COLO829 (cell line): ENCODE results near the gene ODC1.
A peak's percentile ranks its signal among the peaks of the same experiment; 100 is the strongest.

Experiments
- DNase-seq: peaks from one replicate; pipeline ENCODE4 v3.0.0; 2012; ENCODE audit warnings: low spot score

Gene ODC1

DNA sequence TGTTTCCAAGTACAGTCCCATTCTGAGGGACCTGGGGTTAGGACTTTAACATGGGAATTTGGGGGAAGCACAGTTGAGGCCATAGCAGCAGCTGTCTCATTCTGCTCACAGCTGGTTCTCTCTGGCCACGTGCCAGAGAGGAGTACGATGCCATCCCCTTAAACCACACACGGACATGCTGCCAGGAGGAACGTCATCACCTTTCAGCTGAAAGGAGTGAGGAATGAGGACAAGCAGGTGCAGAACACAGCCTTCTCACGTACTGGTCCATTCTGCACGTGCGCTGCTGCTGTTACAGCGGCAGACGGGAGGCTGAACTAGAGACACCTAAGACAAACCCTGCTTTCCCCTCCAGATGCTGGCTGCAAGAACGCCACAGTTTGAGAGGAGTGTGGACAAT is 33.5 kb downstream of the ODC1 start:
- no peak for DNase-seq

DNA sequence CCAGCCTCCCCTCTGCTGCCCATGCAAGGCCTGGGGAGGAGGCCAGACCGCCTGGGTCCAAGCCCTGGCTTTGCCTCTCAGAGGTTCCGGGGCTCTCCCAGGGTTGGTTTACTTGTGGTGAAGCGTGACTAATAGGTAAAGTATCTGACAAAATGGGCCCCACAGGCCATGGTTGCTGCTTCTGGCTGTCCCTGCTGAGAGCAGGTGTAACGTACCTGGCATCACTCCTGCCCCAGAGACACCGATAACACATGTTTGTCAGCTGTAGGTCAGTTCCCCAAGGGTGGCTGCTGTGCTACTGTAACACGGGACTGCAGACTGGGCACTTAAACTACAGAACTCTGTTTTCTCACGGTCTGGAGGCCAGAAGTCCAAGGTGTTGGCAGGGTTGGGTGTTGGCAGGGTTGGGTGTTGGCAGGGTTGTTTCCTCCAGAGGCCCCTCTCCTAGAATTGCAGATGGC is 34.1 kb downstream of the ODC1 start:
- no peak for DNase-seq

DNA sequence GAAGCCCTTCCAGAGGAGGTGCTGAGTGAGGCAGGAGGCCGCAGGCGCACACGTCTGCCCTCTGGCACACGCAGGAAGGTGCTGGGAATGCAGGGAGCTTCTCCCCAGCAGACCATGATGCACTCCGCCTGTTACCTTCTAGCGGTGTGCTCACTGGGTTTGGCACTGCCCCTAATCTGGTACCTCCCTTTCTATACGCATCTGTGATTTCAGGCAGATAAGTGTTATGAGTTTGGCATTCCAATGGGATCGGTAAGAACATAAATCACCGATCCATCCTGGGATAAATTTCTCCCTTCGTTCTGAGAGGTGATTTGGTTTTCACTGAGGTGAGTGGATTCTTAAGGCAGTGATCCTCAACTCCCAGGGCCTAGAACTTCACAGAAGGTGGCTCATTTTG is 34.6 kb downstream of the ODC1 start:
- DNase-seq = no peak

DNA sequence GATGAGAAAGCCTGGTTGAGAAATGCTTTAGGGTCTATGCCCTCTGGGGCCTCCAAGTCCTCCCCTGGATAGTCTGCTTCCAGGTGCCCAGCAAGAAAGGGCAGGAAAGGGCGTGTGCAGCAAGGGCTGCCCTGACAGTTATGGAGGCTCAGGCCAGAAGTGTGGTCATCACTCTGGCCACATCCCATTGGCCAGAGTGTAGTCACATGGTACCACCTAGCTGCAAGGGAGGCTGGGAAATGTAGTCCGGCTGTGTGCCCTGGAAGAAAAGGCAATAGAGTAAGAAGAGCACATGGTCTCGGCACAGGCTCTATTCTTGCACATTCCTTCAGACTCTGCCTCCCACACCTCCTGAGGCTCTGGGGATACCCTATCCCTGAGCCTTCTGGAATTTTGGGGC is 35.7 kb downstream of the ODC1 start:
- DNase-seq = peak; percentile 37

DNA sequence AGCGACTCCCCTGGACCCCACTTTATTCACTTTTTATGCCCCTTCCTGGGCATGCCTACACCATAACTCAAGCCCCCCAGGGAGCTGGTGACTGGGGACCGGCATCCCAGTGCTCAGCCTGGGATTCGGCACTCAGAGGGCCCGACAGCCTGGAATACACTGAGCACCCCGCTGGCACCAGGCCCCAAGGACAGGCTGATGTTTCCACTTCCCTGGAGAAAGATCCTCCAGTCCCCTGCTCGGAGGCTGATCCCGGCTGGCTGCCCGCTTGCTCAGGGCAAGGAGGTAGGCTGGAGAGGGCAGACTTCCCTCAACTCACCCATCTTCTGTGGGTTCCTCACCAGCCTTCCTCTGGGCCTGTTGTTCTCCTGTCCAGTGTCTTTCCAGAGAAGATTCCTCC is 36.6 kb downstream of the ODC1 start:
- DNase-seq = no peak

DNA sequence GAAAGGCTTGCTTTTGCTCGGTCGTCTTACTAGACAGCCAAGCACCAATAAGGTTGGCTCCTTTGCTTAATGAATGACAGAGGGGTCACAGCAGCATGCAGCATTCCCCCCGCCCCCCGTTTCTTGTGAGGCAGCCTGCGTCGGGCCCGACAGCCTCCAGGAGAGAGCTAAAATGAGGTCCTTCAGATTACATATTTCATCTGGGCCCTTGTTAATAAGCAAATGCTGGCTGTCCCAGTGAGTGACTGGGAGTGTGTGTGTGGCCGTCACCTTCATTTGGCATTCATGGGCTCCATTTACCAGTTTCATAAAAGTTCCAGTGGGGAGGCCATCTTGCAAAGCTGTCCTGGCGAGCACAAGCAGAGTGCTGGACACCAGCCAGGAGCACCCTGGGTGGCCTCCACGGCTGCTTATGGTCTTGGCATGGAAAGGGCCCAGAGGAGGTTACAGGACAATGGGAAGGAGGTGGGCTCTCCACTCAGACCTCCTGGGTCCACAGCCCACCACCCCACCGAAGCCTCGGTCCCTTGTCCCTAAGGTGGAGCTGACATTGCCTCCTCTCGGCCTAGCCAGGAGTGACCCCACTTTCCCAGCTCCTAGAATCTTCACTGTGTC is 37.2 kb downstream of the ODC1 start:
- no peak for DNase-seq

DNA sequence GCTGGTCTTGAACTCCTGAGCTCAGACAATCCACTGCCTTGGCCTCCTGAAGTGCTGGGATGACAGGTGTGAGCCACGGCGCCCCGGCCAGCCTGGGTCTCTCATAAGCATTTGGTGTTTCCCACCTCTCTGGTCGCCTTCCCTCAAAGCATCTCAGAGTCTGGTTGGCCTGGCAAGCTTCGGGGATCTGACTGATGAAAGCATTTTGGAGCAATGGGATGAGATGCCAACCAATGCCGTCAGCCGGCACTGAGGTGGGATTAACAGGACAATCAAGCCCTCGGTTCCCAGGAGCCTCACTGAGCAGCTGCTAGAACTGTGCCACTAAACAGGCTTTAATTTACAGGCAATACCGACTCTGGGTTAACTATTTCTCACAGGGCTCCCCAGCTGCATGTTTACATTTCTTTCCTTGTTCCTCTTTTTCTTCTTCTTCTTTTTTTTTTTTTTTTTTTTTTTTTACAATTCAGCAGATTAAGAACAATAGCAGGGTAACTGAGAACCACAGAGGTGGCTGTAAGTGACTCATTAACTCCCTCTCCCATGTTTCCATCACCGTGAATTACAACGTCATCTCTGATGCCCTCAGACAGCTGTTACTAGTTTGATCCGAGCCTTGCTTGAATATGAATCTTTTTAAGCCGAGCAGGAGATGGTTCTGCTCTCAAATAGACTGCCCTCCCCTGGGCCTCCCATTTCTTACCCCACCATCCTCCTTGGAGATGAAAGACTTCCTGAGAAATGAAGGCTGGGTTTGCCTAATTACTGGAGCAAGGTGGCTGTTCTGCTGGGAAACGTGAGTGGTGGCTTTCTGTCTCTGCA is 37.9 kb downstream of the ODC1 start:
- DNase-seq = no peak

DNA sequence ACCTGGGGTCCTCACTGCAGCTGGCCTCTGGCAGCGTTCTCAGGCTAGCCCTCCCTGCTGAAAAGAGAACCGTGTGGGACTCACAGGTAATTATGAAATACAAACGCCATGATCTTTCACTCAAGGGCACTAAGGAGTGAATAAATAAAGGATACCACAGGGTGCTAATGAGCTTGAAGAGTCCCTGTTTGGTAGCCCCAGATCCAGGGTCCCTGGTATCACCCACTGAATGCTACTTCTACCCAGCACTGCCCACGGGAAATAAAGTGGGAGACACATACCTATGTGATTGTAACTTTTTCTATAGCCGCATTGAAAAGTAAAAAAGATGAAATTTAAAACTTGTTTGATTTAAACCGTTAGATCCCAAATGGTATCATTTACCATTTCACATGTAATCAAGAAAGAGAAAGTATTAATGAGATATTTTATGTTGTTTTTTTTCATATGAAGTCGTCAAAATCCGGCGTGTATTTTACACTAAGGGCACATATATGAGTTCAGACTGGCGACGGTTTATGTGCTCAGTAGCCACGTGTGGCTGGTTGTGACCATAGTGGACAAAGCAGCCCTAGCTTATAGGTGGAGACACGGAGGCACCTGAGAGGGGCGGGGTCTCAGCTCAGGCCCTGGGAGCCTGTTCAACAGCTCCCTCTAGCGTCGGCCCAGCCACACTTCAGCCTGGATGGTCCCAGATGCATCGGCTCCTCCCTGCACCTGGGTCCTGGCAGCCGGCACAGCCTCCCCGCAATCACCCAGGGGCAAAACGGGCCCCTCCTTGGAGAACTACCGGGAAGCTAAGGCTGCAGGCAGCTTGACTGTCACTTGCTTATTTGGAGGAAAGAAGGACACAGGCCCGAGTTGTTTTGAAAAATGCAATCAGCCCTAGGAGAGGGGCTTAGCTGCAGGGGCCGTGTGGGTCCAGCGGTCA is 39.2 kb downstream of the ODC1 start:
- DNase-seq = peak; percentile 64

DNA sequence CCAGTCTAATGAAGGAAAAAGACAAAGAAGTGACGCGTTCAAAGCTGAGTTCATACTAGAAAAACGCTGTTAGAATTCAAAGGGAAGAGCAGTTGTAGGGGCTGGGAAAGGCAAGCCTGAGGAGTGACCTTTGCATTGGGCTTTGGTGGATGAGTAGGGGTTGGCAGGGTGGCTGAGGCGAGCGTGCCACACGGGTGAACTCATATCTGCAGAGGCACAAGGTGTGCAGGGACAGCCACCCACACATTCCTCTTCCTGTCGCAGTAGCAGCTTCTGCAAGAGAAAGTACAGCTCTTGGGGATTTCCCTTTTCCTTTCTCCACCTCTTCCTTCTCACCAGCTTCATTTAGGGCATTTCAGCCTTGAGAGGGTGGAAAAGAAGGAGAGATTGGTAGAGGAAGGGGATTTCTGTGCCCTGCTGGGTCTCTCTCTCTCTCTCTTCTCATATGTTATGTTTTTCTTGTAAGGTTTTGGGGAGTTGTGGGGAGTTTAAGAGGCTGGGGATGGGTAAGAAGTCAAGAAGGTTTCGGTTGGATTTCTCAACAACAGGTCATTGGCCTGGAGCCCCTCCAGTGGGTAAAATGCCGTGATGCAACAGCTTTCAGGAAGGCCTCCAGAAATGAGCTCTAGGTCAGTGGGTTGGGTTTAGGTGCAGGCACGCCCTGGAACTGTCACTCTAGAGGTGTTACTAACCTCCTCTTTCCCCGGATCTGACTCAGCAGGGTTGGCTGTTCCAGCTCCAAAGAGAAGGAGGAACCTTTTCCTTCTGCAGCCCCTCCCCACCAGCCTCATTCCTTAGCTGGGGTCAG is 40.1 kb downstream of the ODC1 start:
- DNase-seq = no peak

DNA sequence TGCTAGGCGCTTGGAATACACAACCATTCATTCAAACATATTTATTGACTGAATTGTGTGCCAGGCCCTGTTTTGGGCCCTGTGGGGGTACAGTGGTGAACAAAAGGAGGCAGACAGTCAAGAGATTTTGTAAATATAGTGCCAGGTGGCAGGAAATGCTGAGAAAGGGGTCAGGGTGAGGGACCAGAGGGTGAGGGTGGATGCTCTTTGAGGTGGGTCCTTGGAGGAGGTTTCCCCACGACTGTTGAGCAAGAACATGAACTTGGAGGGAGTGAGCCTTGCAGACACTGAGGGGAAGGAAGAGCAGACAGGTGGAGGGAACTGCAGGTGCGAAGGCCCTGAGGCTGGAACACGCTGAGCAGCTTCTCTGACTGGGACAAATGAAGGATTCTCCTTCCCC is 40.7 kb downstream of the ODC1 start:
- DNase-seq = no peak

DNA sequence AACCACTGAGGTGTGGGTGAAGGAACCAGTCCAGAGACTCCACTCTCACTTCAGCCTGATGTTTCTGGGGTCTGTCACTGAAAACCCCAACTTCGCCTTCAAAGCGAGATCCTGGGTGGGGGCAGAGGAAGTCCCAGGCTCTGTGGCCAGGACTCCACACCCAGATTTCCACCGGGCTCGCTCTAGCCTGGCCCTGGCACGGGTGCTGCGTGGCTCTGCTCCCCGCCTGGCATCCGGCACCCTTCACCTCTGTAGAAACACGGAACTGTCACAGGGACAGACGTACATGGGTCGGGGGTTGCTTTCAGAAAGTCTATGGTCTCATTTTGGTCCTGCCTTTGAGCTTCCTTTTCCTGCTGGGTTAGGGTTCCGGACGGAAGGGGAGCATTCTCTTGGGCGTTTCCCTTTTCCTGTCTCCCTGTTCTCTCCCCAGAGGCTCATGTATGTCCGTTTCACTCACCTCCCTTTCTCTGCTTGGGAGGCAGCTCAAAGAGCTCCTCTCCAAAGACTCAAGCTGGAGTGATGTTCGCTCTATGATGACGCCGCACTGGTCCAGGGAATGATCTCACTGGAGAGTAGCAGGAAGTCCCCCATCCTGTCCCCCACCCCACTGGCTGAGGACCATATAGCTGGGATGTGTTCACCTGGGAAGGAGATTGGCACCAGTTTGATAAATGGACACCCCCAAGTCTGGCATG is 41.5 kb downstream of the ODC1 start:
- DNase-seq = no peak

DNA sequence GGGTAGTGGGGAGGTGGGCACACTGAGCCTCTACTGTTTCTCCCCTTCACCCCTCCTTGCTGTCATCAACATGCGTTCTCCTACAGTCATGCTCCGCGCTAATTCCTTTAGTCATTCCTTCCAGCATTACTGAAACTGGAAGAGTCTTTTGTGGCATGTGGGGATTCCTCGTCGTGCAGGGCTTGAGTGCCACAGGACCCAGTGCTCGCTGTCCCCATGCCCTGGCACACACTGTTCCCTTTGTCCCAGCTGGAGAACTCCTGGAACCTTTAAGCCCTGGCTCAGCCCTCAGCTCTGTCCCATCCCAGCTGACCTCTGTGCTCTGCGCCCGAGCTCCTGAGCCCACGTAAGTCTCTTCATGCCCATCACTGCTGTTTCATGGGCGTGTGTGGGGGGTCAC is 42.1 kb downstream of the ODC1 start:
- DNase-seq = no peak

DNA sequence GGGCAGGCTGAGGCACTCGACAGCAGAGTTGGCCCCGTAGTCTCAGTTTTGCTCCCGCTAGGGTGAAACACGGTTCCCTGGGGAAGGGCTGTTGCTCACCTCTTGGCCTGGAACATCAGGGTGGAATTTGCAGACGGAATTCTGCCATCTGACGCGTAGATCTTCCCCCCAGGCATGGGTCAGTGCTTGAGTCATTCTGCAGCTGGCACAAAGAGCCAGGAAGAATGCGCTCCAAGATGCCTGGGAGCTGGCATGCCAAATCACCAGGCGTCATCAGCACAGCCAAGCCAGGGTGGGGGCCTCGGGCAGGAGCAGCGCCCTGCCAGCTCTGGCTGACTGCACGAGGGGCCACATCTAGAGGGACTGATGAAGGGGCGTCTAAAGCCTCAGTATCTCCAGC is 42.7 kb downstream of the ODC1 start:
- DNase-seq = peak; percentile 88

DNA sequence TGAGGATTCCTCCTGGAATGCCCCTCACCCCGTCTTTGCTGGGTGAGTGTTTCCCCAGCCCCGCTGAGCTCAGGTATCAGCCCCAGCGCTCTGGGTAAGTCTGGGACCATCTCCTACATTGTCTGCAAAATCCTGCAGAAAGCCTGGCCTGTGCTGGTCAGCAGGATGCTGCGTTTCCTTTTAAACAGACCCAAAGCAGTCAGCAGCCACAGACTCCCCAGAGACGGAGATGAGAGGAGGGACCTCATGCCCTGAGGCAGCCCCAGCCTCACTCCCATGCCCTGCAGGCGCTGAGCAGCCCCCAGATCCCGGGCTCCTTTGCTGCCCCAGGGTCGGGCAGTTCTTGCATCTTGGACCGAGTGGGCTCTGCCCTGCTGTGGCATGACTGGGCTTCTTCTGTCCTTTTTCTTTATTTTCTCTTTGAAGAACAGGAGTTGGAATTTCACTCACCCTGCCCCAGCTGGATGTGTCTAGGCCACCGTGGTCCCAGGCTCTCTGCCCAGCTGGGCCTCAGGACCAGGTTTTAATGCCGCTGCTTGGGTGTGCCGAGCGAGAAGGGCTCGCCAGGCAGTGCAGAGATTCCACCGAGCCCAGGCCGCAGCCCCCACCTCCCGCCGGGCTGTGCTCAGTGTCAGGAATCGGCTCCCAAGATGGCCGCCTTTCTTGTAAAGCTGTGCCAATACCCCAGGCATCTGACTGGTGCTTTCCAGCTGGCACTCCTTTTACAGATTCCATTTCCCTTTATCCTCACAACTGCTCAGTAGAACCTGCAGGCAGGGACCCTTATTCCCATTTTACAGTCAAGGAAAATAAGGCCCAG is 43.6 kb downstream of the ODC1 start:
- no peak for DNase-seq

DNA sequence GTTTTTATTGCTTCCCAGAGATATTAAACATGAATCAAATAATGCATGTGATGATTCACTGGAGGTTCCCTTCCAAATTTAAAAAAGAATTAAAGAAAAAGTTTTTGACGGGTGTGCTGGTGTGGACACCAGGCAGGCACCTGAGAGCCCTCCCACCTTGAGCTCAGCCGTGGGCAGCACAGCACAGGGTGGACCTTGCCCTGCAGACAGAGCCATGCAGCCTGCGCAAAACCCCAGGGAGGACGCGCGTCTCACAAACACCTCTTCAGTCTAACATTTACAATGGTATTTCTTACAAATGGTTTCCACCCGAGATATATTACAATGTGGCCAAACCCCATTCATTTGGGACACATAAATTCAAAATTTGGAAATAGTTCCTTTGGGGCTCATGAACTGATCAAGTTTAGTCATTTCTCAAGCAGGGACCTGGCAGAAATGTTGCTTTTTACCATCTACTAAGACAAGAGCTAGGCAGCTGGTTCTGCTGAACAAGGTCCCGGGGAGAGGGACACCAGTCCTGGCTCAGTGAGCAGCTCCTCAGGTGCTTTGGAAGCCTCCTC is 45.4 kb downstream of the ODC1 start:
- DNase-seq = no peak

DNA sequence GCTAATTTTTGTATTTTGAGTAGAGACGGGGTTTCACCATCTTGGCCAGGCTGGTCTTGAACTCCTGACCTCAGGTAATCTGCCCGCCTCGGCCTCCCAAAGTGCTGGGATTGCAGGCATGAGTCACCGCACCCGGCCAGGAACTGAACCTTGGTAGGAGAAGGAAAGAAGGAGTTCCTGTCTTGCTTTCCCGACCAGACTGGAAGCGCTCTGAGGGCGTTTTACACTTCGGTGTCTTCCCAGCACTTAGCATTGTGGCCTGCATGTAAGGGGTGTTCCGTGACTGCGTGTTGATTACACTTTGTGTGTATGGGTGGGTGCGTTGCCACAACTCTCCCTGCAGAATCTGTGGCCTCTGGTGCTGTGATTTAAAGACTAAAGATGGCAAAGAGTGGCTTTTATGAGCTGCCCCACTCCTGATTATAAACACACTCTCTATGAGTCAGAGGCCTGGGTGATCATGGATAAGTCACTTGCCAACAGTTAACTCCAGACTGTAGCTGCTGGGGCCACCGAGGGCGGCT is 46.0 kb downstream of the ODC1 start:
- no peak for DNase-seq

DNA sequence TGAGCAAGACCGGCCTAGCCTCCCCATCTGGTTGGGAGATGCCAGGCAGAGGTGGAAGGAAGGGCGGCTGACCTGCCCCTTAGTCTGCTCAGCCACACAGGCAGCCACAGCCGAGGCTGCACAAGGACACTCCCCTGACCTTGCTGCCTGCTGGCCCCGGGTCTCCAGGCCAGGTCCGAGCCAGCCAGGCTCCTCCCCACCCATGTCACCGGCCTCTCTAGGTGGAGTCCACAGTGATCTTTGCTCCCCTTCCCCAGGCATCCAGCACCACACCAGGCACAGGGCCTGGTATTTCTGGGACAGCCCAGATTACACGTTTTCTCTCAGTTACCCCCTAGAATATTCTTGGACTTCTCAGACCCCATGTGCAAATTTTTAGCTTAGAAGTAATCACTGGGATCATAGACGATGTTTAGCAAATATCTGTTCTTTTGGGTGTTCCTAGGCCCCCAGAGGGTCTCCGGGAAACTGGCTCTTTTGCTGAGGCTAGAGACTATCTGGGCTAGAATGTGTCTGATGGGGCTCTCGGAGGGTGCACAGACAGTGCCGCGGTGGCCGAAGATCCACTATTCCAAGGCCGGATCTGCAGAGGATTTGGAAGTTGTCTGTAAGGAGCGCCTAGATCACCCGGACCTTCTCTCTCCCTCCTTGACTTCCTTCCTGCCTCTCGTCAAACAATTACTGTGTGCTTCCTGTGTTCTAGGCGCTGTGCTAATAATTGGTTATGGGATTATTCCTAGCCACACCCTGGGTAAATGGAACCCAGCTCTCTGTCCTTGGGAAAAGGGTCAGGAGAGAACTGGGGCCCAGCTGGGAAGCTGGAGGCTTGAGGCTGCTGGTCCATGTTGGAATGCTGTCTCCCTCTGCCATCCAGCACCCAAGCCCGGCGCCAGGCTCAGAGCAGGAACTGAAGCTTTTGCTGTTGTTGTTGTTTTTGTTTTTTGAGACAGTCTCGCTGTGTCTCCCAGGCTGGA is 46.9 kb downstream of the ODC1 start:
- DNase-seq = no peak

DNA sequence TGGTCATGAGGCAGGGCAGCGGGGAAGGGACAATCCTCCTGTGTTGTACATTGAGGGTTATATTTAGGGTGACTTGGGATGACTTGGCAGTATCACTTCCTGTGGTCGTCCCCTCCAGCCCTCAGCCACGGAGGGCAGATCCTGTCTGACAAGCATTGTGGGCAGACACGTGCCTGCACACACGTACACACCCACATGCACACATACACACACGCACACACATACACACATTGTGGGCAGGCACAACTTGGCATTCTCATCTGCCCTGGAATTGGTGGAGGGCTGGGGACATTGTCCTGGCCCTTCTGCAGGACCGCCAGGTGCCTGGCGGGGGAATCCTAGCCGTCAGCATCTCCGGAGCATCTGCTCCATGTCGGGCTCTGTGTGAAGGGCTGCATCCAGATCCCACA is 47.6 kb downstream of the ODC1 start:
- no peak for DNase-seq

DNA sequence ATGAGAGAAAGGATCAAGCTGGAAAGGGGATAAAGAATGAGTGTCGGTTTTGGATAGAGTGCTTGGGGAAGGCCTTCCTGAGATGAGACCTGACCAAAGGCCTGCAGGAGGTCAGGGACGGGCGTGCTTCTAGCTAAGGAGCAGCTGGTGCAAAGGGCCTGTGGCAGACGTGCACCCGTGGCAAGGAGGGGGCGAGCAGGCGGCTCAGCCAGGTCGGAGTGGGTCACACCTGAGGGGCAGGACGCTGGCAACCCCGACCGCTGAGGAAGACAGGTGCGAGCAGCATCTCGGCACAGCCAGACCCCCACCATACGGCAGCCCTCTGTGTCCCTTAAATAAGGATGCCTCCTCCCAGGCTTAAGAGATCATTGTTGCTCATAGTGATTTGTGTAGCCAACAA is 48.1 kb downstream of the ODC1 start:
- no peak for DNase-seq
